Left hindlimb (tissue), 1 donor: ENCODE results near the gene TCFL5.
A peak's percentile ranks its signal among the peaks of the same experiment; 100 is the strongest.

Experiments
- DNase-seq: peaks from one replicate; pipeline ENCODE4 v3.0.0-alpha.2; 2018

TCFL5 gene

DNA sequence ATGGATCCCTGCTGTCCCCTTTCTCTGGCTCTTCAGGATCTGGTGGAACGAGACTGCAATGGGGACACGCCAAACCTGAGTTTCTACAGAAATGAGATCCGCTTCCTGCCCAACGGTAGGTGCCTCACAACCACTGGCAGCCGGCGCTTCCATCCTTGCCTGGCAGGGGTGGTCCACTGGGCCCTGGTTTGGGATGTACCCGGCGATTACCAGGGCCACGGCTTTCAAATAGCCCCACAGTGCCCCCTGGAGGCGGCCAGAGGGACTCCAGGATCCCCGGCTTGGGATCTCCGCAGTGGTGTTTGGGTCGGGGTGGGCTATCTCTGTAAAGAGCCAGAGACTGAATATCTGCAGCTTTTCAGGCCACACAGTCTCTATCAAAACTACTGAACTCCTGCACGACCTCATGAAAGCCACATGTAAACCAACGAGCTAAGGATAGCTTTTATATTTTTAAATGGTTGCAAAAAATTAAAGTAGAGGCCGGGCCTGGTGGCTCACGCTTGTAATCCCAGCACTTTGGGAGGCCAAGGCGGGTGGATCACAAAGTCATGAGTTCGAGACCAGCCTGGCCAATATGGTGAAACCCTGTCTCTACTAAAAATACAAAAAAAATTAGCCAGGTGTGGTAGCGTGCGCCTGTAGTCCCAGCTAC, 53.3 kb downstream of the TCFL5 start:
- DNase-seq = peak; percentile 78

DNA sequence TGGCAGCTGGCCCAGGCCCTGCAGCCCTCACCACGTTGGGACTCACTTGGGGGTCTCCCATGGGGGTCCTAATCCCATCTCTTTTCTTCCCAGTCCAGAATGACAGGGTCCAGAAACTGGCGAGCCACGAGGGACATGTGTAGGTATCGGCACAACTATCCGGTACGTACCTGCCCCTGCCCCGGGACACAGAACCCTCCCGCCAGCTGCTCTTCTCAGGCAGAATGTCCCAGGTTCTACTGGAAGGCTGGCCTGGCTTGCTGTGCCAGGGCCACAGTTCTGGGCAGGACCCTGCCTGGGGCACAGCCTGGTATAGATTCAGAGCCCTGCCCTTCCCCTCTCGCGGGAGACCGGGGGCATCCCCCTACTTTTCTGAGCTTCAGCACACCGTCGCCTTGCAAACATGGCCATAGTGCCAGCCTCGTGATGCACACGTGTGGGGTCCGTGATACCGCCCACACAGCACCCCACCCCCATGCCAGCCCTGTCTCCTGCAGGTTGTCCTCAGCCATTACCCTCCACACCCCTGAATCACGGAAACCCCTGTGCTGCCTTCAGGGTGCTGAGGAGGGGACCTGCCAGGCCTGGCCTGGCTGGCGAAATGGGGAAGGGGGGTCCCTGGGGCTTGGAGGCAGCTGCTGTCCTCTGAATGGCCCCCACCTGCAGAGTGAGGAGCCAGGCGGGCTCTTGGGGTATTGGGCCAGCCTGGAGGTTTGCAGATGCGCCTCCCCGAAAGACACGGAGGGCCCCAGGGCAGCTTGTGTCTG, 54.0 kb downstream of the TCFL5 start:
- DNase-seq = no peak

GRCh38 chr20:62806383-62807050, 55.1 kb downstream of the TCFL5 start:
- no peak for DNase-seq

GRCh38 chr20:62805711-62806382, 55.8 kb downstream of the TCFL5 start:
- DNase-seq = no peak

GRCh38 chr20:62805155-62805710, 56.4 kb downstream of the TCFL5 start:
- DNase-seq = no peak

DNA sequence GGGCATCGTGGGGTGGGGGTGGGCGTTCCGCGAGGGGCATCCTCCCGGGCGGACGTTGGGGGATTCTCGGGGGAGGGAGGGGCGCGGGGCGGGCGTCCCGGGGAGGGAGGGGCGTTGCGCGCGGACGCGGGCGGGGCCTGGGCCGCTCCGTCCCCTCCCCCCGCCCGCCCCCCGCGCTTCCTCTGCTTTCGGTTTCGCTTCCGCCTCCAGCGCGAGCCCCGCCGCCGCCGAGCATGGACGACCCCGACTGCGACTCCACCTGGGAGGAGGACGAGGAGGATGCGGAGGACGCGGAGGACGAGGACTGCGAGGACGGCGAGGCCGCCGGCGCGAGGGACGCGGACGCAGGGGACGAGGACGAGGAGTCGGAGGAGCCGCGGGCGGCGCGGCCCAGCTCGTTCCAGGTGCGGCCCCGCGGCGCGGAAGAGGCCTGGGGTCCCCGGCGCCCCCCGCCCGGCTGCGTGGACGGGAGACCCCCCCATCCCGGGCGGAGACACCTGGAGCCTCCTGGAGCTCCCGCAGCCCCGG, 56.9 kb downstream of the TCFL5 start, which contains the start of gene OGFR:
Gene OGFR, plus strand, starts transcription at position 209 of the 528 bp plus-strand sequence. Its CDS starts 25 bp downstream, at position 234.
- DNase-seq = peak; percentile 82

- DNase-seq = no peak
These were observed 57.5 kb downstream of the TCFL5 start for GRCh38 chr20:62804021-62804626.

DNA sequence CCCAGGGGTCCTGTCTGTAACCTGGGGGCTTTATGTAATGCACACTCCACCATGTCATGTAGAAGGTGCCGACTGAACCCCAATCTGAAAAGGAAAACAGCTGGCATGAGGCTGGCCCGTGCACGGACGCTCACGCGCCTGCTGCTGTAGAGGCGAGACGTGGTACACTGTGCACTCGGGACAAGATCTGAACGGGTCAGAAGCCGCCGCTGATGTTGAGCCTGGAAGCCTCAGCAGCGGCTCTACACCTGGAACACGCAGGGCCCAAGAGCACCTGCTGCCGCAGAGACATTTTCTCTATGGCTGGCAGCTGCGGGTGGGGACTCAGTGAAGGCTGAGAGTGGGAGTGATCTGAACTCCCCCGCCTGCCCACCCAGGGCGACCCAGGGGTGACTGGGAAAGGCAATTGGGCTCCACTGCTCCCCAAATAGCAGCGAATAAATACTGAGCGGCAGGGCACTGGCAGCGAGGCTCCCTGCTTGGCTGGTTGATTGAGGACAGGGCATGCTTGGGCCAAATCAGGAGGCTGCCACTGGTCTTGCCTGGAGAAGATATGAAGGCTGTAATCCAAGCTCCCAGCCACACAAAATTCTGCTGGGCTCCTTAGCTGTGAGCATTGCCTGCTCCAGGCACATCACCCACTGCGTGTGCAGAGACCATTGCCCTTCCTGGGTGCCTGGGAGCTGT, 59.5 kb downstream of the TCFL5 start:
- no peak for DNase-seq

DNA sequence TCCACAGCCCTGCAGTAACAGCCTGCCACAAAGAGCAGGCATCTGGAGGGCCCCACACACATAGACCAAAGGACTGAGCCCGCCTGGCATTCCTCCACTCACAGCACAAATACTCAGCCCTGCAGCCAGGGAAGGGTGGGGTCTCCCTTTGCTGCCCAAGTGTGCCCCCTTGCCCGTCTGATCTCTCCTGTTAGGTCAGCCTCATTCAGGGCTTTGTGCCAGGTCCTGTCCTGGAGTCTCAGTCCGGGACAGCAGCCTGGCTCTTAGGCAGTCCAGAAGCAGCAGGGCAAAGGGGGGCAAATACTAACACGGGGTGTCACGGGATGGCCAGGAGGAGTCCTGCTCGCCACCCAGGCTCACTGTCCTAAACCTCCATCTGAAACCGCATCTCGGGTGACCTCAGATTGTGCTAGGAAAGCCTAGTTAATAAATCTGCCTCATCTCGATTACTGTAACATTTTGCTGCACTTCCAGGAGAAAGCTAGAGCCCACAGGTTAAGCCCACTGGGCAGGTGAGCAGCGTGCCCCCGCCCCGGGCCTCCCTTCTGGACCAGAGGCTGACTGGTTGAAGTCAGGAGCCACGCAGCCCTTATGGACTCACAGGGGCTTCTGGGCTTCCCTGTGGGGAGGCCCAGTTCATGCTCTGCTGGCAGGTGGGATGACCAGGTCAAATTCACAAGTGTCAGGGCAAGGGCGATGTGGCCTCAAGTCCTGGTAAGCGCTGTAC, 60.2 kb downstream of the TCFL5 start:
- no peak for DNase-seq

DNA sequence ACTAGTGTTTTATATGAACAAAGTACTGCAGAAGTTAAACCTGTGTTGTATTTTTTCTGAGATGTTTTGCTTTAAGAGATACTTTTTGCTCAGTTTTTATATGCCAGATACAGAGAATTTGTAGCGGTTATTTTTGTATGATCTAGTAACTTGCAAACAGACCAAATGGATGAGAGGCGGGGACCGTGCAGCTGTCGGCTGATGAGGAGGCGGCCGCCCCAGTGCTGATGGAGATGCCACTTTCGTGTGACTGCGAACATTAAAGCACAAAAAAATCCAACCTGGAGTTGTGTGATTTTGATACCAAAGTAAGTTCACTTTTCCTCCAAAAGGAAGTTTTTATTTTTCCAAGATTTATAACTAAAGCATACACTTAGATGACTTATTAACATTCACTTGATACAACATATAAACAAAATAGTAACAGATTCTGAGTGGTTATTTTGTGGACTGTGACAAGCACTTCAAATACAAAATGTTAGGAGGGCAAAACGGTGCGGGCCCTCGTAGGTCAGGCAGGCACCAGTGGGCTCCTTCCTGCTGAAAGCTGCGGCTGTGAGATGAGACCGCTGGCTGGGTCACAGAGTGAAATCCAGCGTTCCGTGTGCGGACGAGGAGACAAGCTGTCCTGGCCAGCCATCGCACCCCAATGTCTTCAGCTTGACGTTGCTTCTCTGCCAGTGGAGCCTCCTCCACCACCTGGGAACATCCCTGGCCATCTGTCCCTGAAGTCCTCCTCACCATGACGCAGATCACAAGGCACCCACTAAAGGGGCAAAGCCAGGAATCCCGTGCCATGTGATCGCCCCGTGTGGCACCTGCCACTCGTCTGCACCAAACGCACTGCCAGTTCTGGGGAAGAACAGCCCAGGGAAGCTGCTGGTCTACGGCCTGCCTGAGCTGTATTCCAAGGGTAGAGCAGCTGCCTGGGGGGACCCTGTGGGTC, 61.0 kb downstream of the TCFL5 start:
- no peak for DNase-seq

GRCh38 chr20:62799873-62800272, 61.7 kb downstream of the TCFL5 start:
- DNase-seq = no peak

DNA sequence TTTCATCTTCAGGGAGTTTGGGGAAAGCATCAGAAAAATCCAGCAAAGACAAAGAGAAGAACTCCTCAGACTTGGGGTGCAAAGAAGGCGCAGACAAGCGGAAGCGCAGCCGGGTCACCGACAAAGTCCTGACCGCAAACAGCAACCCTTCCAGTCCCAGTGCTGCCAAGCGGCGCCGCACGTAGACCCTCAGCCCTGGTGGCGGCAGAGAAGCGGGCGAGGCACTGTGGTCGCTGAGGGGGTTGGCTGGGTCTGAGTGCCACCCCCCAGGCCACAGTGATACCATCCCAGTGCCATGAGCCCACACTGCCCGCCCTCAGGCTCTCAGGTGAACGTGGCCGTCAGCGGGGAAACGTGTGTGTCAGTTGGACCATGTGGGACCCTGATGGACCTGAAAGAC, 62.2 kb downstream of the TCFL5 start:
- no peak for DNase-seq

DNA sequence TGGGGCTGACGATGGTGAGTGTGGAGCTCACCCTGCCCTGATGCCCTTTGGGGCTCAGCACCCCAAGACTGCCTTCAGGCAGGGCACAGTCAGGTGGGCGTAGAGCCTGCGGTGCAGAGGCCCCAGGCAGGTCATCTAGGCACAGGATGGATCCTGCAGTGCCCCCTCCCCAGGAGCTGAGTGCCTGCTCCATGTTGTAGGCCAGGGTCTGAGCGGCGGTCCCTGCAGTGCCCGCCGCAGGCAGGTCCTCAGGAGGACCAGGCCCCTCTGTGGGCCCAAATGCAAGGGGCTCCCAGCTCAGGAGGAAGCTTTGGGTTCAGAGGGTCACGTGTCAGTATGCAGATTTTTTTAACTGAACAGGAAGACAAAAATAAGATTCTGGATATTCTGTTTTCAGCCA, 62.6 kb downstream of the TCFL5 start:
- no peak for DNase-seq

- DNase-seq = no peak
These were observed 63.7 kb downstream of the TCFL5 start for GRCh38 chr20:62797671-62798532.

GRCh38 chr20:62796699-62797491, 64.7 kb downstream of the TCFL5 start:
- DNase-seq = no peak

GRCh38 chr20:62795023-62795761, 66.4 kb downstream of the TCFL5 start:
- peak; percentile 66 for DNase-seq
